Caco-2 (cell line): ENCODE measurements around the gene AP2S1. TPM values are rescaled to one million over a fixed set of nuclear protein-coding genes. Genes with fewer than 3 reads are reported as not detected.

Experiments used
- BruUV-seq: library from RNA; stranded (reverse); fragments of 400-500 nt; replicated peaks from 2 replicates; lab custom pipeline; 2021; lab: Mats Ljungman, UMichigan
- CTCF ChIA-PET: fragments of 300-600 bp; sonication (Branson Sonifier 250); formaldehyde crosslinking; loops from one replicate; lab custom pipeline; 2022; ENCODE audit warnings: antibody characterized with exemption; lab: Charles Lee
- POLR2A ChIA-PET: fragments of 300-600 bp; sonication (Branson Sonifier 250); formaldehyde crosslinking; loops from one replicate; lab custom pipeline; 2022; ENCODE audit warnings: antibody characterized with exemption; lab: Charles Lee
- DNase-seq, 2 experiments: peaks; one replicate each; pipeline versions ENCODE4 v3.0.0 to v3.0.0-alpha.2; 2020 to 2022
- H3K27me3 ChIP-seq: replicated peaks from 2 replicates; pipeline ENCODE4 v1.6.0; 2011; ENCODE audit warnings: low read length; ENCODE audit not compliant: control insufficient read depth, insufficient read depth
- H3K36me3 ChIP-seq: 2 replicates; pipeline ENCODE4 v1.5.1; 2011; ENCODE audit warnings: low read length; ENCODE audit not compliant: control insufficient read depth, insufficient read depth
- H3K4me1 ChIP-seq: fragments of 250-450 bp; sonication (Bioruptor Pico); 2 replicates; pipeline ENCODE4 v1.5.1; 2020; ENCODE audit warnings: mild to moderate bottlenecking
- H3K4me3 ChIP-seq: 2 replicates; pipeline ENCODE4 v1.5.1; 2011; ENCODE audit warnings: low read depth, mild to moderate bottlenecking, control low read depth, low read length
- H3K9me3 ChIP-seq: fragments of 250-450 bp; sonication (Bioruptor Pico); 2 replicates; pipeline ENCODE4 v1.5.1; 2020; ENCODE audit warnings: mild to moderate bottlenecking, moderate library complexity
- H3K27ac Mint-ChIP-seq: one replicate; pipeline ENCODE4 v1.8.0; 2022; ENCODE audit warnings: mixed read lengths; ENCODE audit not compliant: unreplicated experiment
- H3K27me3 Mint-ChIP-seq: one replicate; pipeline ENCODE4 v1.8.0; 2022; ENCODE audit warnings: mixed read lengths; ENCODE audit not compliant: insufficient read depth, unreplicated experiment
- H3K36me3 Mint-ChIP-seq: one replicate; pipeline ENCODE4 v1.8.0; 2022; ENCODE audit warnings: mild to moderate bottlenecking, mixed read lengths; ENCODE audit not compliant: insufficient read depth, unreplicated experiment
- H3K4me1 Mint-ChIP-seq: one replicate; pipeline ENCODE4 v1.8.0; 2022; ENCODE audit warnings: low read depth, mixed read lengths; ENCODE audit not compliant: unreplicated experiment
- H3K4me3 Mint-ChIP-seq: one replicate; pipeline ENCODE4 v1.8.0; 2022; ENCODE audit warnings: mild to moderate bottlenecking, moderate library complexity, mixed read lengths; ENCODE audit not compliant: unreplicated experiment
- H3K9me3 Mint-ChIP-seq: one replicate; pipeline ENCODE4 v1.8.0; 2022; ENCODE audit warnings: mixed read lengths; ENCODE audit not compliant: unreplicated experiment
- CTCF ChIP-seq, 2 experiments: fragments of 200-600 bp in 1 of 2; IDR thresholded peaks; 1 replicate in 1 of 2; 2 replicates in 1 of 2; pipeline versions ENCODE4 v1.5.1 to v1.8.0; 2011 to 2022; ENCODE audit warnings: antibody characterized with exemption in 1 of 2, control low read depth in 1 of 2, inconsistent platforms in 1 of 2, low read depth in 1 of 2, low read length in 1 of 2, mild to moderate bottlenecking in 1 of 2, moderate library complexity in 1 of 2; ENCODE audit not compliant: insufficient read depth in 1 of 2, severe bottlenecking in 1 of 2, unreplicated experiment in 1 of 2
- intact Hi-C: fragments of 100-400 bp; cut with micrococcal nuclease; formaldehyde crosslinking; loops from one replicate; pipeline ENCODE4 v1.10.0; 2022; ENCODE audit not compliant: unreplicated experiment
- total RNA-seq: library from RNA; stranded (reverse); gene quantifications from 2 replicates; pipeline ENCODE4 v1.2.3, GENCODE V29; 2022

Gene AP2S1
- total RNA-seq, 1 experiment from 2014 or later, result 211 TPM

- CTCF ChIA-PET, result interaction anchor here (0.6 kb wide), 1 partner anchor 206 kb away, joined by 4 read pairs; no protein-coding TSS in a partner anchor
- intact Hi-C loops, result no loop called here
- BruUV-seq, result no TSS peak
- no peak overlapping the region for H3K4me3 ChIP-seq
- H3K36me3 ChIP-seq, result no peaks in the 10 kb centered on the region
- POLR2A ChIA-PET, result no interaction called here
- no peaks in the 10 kb centered on the region for H3K27me3 ChIP-seq
- no peaks in the 10 kb centered on the region for H3K27me3 Mint-ChIP-seq
- peaks cover 38% of the 10 kb centered on the region for H3K4me1 Mint-ChIP-seq
- TF ChIP-seq CTCF (IDR thresholded peaks at IDR 0.05; ENCODE audit: insufficient read depth in 1 of 2, low read depth in 1 of 2, low read length in 1 of 2, severe bottlenecking in 1 of 2, unreplicated experiment in 1 of 2), result no peak
- no peaks in the 10 kb centered on the region for H3K9me3 ChIP-seq
- no peak overlapping the region for H3K4me3 Mint-ChIP-seq
- peaks cover 42% of the 10 kb centered on the region for H3K4me1 ChIP-seq
- no peak for DNase-seq
- H3K36me3 Mint-ChIP-seq, result peaks cover 35% of the 10 kb centered on the region
- H3K9me3 Mint-ChIP-seq, result peaks cover 2% of the 10 kb centered on the region
- peak overlapping the region; percentile 77 for H3K27ac Mint-ChIP-seq
Observed at GRCh38 chr19:46892252-46893179, 41.9 kb upstream of the AP2S1 start.

GRCh38 chr19:46890423-46891170 is 40.0 kb upstream of the AP2S1 start:
- CTCF ChIA-PET, result interaction anchor here (0.9 to 1.9 kb wide), 7 partner anchors 12 to 136 kb away, joined by 3 to 10 read pairs (median 4); partner anchors contain the start of gene ARHGAP35
- H3K9me3 Mint-ChIP-seq, result peaks cover 18% of the 10 kb centered on the region

More at GRCh38 chr19:46890423-46891170, 40.0 kb upstream of the AP2S1 start:
- H3K27ac Mint-ChIP-seq, result peak overlapping the region; percentile 90
- no peak overlapping the region for H3K4me3 ChIP-seq
- intact Hi-C loops, result loop anchor here (1.0 to 2.0 kb wide), 5 partner anchors 15 to 35 kb away; partner anchors contain the start of gene ARHGAP35
- H3K36me3 ChIP-seq, result no peaks in the 10 kb centered on the region
- peak overlapping the region; percentile 63 for H3K4me3 Mint-ChIP-seq
- POLR2A ChIA-PET, result interaction anchor here (0.9 to 1.7 kb wide), 6 partner anchors 11 to 223 kb away, joined by 3 to 11 read pairs (median 4); partner anchors contain the start of genes ARHGAP35 and ZC3H4
- BruUV-seq, result TSS peak; percentile 98
- no peaks in the 10 kb centered on the region for H3K27me3 ChIP-seq
- H3K27me3 Mint-ChIP-seq, result no peaks in the 10 kb centered on the region
- peaks cover 42% of the 10 kb centered on the region for H3K4me1 ChIP-seq
- peak in 1 of 2 experiments; percentile 29 for TF ChIP-seq CTCF (IDR thresholded peaks at IDR 0.05; ENCODE audit: insufficient read depth in 1 of 2, low read depth in 1 of 2, low read length in 1 of 2, severe bottlenecking in 1 of 2, unreplicated experiment in 1 of 2)
- DNase-seq, result peak; percentile 86 to 90
- peaks cover 46% of the 10 kb centered on the region for H3K36me3 Mint-ChIP-seq
- peaks cover 52% of the 10 kb centered on the region for H3K4me1 Mint-ChIP-seq
- no peaks in the 10 kb centered on the region for H3K9me3 ChIP-seq
